NCI-H1417 treated with DMSO at 0.1 percent for 48 hours (cell line): ENCODE data around the gene BIK.
"Not testable (repeated sequence)": the region's sequence is repeated elsewhere in the genome, so short reads cannot be mapped to it uniquely, and the experiment has no call there.

Experiments used
- DNase-seq: peaks from one replicate; lab custom pipeline; 2025; lab: John Stamatoyannopoulos, UW

Gene BIK

DNA sequence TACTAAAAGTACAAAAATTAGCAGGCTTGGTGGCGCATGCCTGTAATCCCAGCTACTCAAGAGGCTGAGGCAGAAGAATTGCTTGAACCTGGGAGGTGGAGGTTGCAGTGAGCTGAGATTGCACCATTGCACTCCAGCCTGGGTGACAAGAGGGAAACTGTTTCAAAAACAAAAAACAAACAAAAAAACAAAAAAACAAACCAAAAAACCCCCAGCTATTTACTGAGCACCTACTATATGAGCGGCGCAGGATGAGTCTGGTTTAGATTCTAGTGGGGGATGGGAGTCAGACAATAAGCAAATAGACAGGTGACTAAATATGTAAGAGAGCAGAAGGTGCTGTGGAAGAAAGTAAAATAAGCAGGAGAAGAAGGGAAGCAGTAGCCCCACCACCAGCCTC, 5.6 kb upstream of the BIK start:
- DNase-seq, result not testable (repeated sequence)

DNA sequence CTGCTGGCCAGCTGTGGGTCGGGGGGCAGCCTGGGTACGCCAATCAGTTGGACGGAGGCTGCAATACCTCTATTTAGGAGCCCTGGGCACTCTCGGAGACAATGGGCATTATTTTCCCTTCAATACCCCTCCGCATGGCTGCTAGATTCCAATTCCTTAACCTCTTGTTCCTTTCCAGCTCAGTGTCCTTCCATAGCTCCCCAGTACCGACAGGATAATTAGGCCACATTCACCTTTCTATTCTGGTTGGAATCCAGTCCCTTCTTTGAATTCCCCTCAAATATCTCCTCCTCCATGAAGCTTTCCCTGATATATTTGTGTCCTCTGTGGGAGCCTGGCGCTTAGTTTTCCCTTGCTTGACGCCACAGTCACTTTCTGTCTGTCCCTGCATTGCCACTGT, 4.2 kb upstream of the BIK start:
- DNase-seq, result no peak

DNA sequence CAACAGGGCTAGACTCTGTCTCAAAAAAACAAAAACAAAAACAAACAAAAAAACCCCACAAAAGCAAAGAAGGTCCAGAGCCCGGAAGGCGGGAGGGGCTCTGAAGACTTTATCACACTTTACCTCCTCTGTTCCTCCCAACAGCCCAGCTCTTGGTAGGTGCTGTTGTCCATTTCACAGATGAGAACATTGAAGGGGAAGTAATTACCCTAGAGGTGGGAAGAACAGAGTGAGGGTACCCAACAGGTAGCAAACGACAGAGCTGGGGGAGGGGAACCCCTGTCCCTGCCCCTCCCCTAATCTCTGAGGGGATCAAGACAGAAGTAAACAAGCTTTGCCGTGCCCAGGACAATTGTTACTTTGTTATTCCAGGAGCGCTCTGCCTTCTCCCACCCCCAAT, 1.0 kb upstream of the BIK start:
- no peak for DNase-seq

DNA sequence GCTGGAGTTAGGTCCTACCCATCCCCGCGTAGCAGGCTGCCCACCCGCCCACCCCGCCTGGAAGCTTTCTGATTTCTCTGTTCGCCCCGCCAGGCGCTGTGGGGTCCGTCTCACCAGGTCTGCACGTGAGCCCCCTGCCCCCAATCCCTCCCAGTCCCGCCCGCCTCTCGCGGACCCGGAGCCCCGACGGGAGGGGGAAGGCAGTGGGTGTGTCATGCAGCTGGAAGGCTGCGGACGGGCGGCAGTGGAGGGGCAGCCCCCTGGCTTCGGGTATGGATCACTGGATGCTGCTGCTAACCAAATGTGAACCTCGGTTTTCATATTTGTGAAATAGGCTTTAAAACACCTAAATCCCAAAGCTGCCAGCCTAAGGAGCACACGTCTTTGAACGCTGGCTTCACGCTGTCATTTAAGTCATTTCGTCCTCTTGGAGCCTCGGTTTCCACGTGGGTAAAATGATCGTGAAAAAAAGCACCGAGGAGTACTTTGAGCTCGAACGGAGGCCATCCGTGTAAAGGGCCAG, 568 bp upstream of the BIK start:
- DNase-seq, result no peak

DNA sequence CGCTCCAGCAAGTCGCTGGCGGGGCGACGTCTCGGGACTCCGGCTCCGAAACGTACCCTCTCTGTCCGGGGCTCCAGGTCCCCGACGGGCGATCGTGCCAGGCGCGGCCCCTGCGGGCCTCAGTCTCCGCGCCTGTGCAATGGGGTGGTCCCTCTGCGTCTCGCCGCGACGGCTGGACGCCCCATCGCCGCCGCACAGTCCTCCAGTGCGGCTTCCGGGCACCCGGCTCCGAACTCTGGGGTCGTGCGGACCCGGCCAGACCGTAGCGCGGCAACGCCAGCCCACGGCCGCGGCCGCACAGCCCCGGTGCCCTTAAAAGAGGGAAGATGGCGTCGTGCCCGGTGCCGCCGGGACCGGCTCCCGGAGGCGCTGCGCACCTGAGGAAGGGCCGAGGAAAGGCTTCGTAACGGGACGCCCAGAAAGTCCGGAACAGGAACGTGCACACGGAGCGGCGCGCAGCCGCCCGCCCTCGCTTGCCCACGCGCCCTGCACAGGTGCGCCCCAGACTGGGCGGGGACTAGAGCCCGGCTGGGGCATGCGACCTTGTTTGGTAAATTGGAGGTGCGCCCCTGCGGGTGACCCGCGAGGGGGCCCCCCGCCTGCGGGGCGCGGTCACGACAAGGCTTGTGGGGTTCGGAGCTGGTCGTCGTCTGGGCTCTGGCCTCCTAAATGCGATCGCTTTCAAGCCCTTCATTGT, 525 bp downstream of the BIK start:
- DNase-seq, result no peak

DNA sequence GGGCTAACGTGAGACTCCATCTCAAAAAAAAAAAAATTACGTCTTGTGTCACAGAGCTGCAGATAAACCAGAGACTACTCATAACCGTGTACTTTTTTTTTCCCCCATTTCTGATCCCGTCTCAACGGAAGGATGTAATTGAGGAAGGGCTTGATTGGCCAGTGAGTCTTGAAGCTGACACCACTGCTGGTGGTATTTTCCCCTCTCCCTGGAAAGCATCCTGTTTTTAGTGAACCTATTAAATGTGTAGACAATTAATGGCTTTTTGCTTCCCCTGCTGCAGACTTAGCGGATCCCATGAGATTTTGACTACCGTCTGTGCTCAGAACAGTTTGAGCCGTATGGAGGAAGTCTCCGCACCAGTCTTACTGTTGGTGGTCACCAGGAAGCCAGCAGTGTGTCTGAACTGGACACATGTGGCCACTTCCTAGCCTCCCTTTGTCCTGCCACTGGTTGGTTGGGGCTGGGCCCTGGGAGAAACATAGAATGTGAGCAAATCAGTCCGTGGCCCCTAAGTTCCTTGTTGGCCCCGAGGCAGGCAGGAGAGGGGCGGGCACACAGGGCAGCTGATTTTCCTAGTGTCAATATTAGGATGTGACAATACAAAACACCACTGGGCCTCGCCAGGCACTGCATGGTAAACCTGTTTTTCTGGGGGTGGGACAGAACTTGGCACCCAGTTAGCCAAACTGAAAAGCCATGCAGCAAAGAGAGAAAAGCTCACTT, 3.1 kb downstream of the BIK start:
- no peak for DNase-seq

DNA sequence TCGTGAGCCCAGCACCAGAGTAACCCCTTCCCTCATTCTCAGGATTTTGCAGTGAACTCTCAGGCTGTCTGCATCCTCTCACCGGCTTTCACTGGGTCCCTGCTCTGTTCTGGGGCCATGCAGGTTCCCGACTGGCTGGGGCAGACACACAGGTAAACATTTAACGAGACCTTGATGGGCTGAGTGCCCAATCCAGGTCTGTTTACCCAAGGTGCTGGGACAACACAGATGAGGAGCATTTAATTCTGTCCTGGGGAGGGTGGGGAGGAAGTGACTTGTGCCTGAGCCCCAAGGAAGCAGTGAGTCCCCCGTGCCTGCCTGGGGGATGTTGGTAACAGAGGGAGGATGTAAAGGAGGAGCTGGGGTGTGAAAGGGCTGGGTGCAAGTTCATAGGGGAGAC, 4.4 kb downstream of the BIK start:
- DNase-seq, result no peak

DNA sequence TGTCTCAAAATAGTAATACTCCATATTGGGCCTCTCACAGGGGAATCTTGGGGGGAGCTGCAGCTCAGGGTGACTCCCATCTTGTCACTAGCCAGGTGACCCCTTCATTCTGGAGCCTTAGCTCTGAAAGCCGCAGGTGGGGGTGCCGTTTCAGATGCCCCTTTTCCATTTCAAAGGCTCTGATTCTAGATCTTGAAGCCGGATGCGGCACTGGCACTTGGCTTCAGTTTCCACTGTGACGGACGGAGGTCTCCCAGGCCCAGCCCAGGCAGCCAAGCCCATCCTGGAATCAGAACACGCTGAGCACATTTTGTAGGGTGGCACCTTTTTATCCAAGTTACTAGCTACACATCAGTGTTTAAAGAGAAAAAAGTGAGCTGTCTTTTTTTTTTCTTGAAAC, 6.4 kb downstream of the BIK start:
- no peak for DNase-seq

DNA sequence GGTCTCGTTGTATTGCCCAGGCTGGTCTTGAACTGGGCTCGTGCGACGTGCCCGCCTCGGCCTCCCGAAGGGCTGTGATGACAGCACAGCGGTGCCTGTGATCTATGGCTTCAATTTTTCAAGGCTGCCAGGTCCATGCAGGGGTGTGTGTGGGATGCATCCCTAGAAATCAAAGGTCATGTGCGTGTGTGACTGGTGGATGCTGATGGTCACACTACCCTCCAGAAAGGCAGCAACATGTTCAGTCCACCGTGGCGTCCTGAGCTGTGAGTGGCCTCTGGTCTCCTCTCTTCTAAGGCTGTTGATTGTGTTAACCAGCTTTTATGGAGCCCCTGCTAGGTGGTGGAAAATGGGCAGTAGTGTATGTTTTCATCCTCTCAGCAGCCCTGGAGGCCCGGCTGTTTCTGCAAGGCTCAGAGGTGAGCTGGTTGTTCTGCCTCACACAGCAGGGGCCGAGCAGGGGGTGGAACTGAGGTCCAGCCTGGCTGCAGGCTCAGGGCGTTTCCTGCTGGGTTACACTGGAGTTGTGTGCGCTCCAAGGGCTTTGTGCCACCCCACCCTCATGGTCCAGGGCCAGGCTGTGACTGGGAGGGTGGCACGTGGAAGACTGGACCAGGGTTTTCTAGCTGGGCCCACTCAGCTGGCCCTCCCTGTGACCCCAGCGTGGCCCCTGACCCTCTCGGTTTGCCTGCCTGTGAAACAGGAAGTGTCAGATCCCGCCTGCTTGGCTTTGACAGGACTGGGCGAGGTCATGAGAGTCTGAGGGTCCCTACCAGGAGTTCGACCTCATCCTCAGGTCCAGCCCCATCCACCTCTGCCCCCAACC, 7.7 kb downstream of the BIK start:
- no peak for DNase-seq

DNA sequence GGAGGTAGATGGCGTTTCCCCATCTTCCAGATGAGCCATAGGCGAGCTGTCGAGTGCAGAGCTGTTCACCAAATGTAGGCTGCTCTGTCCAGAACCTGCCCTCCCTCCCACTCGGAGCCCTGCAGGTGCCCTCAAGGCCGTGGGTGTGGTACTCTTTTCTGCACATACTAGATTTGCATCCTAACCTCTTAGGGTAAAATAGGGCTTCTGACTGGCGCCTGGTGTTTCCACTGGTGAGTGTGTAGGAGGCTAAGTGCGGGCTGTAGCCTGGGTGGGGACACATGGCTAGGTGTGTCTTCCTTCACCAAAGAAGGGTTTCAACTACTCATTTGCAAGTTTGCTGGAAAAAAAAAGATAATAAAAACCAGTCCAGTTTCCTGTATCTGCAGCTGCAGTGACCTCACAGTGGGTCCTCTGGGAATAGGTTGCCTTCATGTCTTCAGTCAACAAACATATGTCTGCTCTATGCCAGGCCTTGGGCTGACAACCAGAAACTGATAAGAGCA, 8.5 kb downstream of the BIK start:
- no peak for DNase-seq

DNA sequence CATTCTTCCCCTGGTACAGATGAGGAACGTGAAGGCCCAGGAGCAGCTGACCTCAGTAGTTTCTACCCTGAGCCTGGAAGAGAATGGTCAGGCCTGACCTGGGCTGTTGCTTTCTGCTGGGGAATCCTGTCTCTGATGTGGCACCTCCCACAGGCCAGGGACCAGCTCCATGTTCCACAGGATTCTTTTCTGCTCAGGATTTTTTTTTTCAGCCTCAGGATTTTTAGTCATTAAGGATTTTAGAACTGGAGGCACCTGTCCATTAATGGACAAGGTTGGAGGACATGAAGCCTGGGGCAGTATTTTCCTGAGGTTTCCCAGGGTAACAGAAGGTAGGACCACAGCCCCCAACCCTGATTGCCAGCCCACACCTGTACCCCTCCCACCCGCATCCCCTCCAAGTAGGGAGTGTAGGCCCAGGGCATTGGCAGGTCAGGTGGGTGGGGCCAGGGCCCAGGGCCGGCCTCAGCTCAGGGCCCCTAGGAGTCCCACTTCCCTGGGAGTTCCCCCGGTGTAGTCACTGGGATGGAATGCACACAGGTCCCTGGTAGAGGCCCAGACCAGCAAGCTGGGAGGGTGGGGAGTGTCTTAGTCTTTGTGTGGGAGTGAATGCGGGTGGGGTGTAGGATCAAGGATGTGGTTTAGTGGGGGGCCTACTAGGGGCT, 16.1 kb downstream of the BIK start:
- DNase-seq, result no peak

DNA sequence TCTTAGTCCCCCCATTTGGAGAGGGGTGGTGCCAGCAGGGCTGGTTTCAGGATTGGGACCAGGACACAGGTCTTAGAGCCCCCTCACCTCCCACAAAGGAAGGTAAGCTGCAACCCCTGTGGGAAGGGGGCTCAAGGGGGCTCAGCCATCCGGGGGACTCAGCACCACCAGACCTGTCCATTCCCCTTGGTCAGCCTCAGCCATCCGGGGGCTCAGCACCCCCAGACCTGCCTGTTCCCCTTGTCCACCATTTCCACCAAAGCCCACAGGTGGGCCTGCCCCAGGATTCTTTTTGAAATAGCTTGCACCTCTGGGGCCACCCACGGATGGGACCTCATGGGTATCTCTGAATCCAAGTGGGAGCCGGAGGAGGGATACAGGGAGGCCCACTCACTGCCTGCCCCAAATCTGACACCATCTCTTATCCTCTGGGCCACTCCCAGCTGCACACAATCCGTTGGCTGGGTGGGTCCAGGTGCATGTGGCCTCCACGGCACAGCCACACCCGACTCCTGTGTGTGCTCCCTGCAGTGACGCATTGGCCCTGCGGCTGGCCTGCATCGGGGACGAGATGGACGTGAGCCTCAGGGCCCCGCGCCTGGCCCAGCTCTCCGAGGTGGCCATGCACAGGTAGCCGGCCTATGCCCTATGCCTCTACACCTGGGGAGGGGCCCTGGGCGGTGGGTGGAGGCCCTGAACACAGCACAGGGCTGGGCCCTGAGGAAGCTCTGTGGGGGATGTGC, 16.8 kb downstream of the BIK start:
- no peak for DNase-seq

DNA sequence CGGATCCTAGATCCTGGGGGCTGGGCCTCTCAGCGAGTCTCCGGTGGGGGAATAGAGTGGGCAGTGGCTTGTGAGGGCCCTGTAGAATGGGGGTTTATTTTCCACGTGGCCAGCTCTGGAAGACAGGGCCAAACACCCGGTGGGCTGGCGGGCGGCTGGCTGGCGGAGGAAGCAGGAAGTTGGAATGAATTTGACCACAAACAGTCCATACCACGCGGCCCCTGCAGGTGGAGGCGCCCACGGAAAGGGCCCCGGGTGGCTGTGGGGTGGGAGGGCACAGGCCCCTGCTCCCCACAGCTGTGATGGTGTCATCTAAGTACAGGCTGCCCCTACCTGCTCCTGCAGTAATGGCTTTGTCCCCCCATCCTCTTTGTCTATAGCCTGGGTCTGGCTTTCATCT, 17.6 kb downstream of the BIK start:
- DNase-seq, result no peak

DNA sequence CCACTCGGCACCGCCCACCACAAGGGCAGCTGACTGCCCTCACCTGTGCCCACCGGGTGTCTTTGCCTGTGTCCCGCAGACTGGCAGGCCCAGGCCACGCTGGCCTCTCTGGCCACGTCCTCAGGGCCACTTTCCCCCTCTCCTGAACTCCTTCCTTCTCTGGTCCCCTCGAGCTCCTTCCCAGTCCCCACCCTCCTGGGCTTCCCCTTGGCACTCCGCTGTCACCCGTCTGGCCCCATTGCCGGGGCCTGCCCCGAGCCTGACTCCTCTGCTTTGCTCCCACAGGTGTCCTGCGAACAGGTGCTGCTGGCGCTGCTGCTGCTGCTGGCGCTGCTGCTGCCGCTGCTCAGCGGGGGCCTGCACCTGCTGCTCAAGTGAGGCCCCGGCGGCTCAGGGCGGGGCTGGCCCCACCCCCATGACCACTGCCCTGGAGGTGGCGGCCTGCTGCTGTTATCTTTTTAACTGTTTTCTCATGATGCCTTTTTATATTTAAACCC, 18.4 kb downstream of the BIK start:
- DNase-seq, result no peak

DNA sequence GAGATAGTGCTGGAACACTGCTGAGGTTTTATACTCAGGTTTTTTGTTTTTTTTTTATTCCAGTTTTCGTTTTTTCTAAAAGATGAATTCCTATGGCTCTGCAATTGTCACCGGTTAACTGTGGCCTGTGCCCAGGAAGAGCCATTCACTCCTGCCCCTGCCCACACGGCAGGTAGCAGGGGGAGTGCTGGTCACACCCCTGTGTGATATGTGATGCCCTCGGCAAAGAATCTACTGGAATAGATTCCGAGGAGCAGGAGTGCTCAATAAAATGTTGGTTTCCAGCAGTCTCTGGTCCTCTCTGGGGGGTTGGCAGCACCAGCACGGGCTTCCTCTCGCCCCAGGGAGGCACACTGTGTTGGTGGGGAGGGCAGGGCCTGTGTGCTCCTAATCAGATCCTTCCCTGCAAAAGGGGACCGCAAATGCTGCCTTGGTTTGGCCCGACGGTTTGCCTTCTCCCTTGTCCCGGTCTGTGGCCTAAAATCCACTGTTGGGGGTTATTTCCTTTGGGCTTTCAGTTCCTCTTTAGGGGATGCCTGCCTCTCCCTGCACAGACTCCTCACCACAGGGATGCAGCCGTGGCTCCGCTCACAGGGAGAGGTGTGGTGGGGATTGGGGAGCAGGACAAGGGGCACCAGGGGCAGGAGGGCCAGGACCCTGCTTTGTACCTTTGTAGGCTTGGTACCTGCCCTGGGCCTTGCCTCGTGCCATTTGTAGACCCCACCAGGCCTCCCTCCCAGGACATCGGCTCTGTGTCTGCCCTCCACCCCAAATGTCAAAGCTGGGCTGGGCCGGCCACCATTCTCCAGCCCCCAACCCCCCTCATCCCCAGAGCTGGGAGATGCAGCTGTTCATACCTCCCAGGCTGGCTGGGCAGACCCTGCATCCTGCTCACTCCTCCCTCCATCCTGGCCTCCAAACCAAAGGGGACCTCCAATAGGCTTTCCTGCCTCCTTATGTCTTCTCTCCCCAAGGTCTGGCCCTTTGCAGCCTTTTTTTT, 19.2 kb downstream of the BIK start:
- no peak for DNase-seq

DNA sequence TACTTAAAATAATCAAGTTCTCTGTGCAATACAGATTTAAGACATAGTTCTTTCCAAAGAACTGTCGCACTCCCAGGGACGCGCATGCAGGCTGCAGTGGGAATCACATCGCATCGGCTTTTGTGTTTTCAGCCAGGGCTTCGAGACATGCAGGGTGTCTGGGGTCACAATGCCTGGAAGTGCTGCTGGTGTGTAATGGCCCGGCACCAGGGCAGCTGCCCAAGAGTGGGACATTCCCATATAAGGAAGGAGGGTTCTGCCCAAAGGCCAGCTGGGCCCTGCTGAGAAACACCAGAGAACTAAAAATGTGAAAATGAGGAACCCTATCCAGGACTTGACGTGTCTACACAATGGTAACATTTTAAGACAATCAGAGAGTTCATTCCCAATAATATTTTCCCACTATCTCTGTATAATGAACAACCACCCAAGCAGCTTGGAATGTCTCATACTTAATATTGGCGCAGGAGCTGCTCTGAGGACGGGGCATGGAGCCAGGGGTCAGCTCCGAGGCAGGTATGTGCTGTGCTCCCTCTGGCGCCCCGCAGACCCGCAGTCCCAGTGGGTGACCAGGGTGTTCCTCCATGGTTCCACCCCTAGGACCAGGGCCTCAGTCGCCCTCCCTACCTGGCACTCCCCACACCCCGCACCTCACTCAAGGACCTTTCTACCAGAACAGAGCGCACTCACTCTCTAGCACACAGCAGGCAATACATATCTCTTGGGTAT, 21.4 kb downstream of the BIK start:
- no peak for DNase-seq

DNA sequence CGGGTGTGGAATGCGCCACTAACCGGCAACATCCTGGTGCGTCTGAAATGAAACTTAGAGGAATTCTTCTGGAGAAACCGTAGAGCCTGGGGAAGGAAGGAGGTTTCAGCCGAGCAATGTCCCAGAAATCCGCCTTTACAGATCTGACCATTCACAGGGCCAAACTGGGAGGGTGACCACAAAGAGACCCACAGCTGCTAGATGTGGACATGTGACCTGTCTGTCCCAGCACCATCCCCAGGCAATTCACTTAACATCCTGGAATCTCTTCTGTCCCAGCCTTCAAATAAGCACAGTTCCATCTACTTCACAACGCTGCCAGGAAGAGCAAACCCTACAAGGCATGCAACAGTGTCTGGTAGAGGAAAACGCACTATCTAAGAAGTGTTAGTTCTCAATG, 22.9 kb downstream of the BIK start:
- DNase-seq, result no peak

DNA sequence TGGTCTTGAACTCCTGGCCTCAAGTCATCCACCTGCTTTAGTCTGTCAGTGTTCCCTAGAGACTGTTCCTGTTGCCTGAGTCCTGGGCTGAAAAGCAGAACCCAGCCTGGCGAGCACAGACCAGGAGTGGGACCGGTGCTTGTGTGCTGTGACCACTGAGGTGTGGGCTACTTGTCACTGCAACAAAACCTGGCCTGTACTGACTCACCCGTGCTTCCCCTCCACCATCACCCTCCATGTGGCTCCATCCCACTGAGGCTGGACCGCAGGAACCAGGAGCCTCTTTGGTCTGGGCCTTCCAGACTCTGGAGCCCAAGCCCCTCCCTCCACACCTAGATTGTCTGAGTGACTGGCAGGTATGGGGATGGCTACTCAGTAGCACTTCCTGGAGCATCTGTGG, 24.0 kb downstream of the BIK start:
- DNase-seq, result no peak

DNA sequence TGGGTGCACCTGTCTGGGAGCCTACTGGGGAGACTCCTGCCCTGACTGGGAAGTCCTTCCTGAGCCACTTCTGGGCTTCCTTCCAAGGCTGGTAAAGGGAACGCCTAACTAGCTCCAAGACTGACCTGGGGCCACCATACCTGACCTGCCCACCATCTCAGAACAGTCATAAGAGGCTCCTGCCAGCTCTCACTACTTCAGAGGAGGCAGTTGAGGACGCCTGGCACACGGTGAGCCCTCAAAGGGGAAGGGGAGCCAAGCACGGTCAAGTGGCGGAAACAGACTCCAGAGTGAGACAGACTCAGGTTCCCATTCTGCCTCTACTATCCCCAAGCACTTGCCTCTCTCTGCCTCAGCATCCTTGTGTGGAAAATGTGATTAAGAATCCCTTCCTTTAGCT, 25.0 kb downstream of the BIK start:
- DNase-seq, result no peak
